Bronchial epithelial cell (primary cell): ENCODE measurements around the gene BRK1. TPM values are rescaled to one million over a fixed set of nuclear protein-coding genes. Genes with fewer than 3 reads are reported as not detected.
"Not testable (repeated sequence)": the region's sequence is repeated elsewhere in the genome, so short reads cannot be mapped to it uniquely, and the experiment has no call there.

Experiments
- DNase-seq: peaks from one replicate; pipeline ENCODE4 v3.0.0-alpha.2; 2010; ENCODE audit warnings: low read depth
- FAIRE-seq: peaks from 2 replicates; lab custom pipeline; 2011; peaks lifted over from hg19 to GRCh38; lab: Jason Lieb, UNC
- H3K27me3 ChIP-seq: 2 replicates; pipeline ENCODE4 v1.5.1; 2011; ENCODE audit warnings: low read length; ENCODE audit not compliant: control insufficient read depth, insufficient read depth
- H3K36me3 ChIP-seq: 2 replicates; pipeline ENCODE4 v1.5.1; 2011; ENCODE audit warnings: low read length; ENCODE audit not compliant: control insufficient read depth, insufficient read depth
- H3K4me3 ChIP-seq: 2 replicates; pipeline ENCODE4 v1.5.1; 2011; ENCODE audit warnings: mild to moderate bottlenecking, low read depth, low read length, control low read depth
- CTCF ChIP-seq: IDR thresholded peaks from 2 replicates; pipeline ENCODE4 v1.5.1; 2011; ENCODE audit warnings: mild to moderate bottlenecking, moderate library complexity, low read length, control low read depth, inconsistent platforms; ENCODE audit not compliant: insufficient read depth, severe bottlenecking
- total RNA-seq: library from RNA; depleted of rRNA; stranded (reverse); fragments of >200 nt; gene quantifications from 2 replicates; pipeline ENCODE4 v1.2.1, GENCODE V29; 2014

BRK1 gene
- total RNA-seq, 1 donor from 2014 or later, result 72.1 TPM

- DNase-seq, result peak; percentile 47
- TF ChIP-seq CTCF, result no peak
- Histone ChIP-seq H3K36me3 (peaks cover 1% of the 10 kb centered on the region), H3K4me3 (peak overlapping the region; percentile 79), H3K27me3 (no peaks in the 10 kb centered on the region)
- no peak for FAIRE-seq
Observed at GRCh38 chr3:10116138-10116460, 624 bp downstream of the BRK1 start.

- Histone ChIP-seq H3K27me3 (no peaks in the 10 kb centered on the region), H3K36me3 (peaks cover 1% of the 10 kb centered on the region), H3K4me3 (no peak overlapping the region)
- no peak for DNase-seq
- no peak for TF ChIP-seq CTCF
- FAIRE-seq, result no peak
Observed at GRCh38 chr3:10116928-10117327, 1.5 kb downstream of the BRK1 start.

- no peak for DNase-seq
- Histone ChIP-seq H3K4me3 (no peak overlapping the region), H3K36me3 (peaks cover 1% of the 10 kb centered on the region), H3K27me3 (no peaks in the 10 kb centered on the region)
- no peak for FAIRE-seq
- no peak for TF ChIP-seq CTCF
Observed at GRCh38 chr3:10119376-10119775, 3.9 kb downstream of the BRK1 start.

- DNase-seq (no peak), FAIRE-seq (no peak)
- no peak overlapping the region for H3K4me3 ChIP-seq
- peaks cover 2% of the 10 kb centered on the region for H3K36me3 ChIP-seq
- no peak for TF ChIP-seq CTCF
- H3K27me3 ChIP-seq, result no peaks in the 10 kb centered on the region
Observed at GRCh38 chr3:10121064-10121463, 5.6 kb downstream of the BRK1 start.

GRCh38 chr3:10122724-10123123, 7.2 kb downstream of the BRK1 start:
- Histone ChIP-seq H3K36me3 (peaks cover 5% of the 10 kb centered on the region), H3K27me3 (no peaks in the 10 kb centered on the region), H3K4me3 (no peak overlapping the region)
- no peak for TF ChIP-seq CTCF
- no peak for FAIRE-seq
- no peak for DNase-seq

- H3K4me3 ChIP-seq, FAIRE-seq, DNase-seq, H3K27me3 ChIP-seq, H3K36me3 ChIP-seq: not testable (repeated sequence)
Observed at GRCh38 chr3:10135872-10136271, 20.4 kb downstream of the BRK1 start.
